Activated T-helper 9 cell treated with anti-CD3 and anti-CD28 coated beads, Interleukin-2, amount 50 U/mL, for 16 hours (primary cell): ENCODE measurements around the gene RGL1.
"Not testable (repeated sequence)": the region's sequence is repeated elsewhere in the genome, so short reads cannot be mapped to it uniquely, and the experiment has no call there.

Experiments
- DNase-seq: peaks from one replicate; pipeline ENCODE4 v3.0.0-alpha.2; 2020; ENCODE audit warnings: low read depth

Gene RGL1

GRCh38 chr1:183804916-183805841 lies at the start of gene RGL1:
Gene RGL1, plus strand, starts transcription at chr1:183805120. Its CDS starts 178 bp downstream, at chr1:183805298.
- no peak for DNase-seq

DNA sequence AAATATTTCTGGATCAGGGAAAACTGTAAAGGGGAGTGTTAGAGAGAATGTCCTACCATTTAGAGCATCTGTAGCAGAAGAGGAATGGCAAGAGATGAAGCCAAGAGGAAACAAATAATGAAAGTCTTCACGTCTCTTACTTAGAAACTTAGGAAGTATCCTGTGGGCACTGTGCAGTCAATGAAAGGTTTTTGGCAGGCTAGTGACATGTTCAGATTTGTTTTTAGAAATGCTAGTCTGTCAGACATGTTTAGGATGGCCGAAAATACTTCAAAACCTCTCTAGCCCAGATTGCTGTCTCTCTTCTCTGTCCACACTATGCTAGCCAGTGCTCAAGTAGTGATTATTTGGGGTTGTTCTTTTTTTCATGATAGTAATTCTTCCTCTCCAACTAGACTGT lies 48.6 kb upstream of the RGL1 start:
- no peak for DNase-seq

GRCh38 chr1:183757061-183757460 lies 47.9 kb upstream of the RGL1 start:
- no peak for DNase-seq

DNA sequence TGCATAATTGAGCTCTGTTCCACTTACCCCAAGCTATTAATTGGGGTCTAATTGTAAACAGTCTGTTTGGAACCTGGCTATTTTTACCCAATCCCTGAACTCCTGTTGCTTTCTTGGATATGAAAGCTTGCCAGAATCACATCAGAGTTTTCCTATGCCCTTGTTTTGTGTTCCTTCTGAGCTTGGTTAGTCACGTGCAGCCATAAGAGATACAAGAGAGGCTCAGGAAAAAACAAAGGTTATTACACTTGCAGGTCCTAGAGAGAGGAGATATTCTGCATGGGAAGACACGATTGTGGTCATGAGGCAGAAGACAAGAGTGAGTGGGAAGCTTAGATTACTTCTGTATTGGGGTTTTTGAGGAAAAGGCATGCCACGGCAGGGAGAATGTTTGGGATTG lies 46.0 kb upstream of the RGL1 start:
- DNase-seq, result no peak

DNA sequence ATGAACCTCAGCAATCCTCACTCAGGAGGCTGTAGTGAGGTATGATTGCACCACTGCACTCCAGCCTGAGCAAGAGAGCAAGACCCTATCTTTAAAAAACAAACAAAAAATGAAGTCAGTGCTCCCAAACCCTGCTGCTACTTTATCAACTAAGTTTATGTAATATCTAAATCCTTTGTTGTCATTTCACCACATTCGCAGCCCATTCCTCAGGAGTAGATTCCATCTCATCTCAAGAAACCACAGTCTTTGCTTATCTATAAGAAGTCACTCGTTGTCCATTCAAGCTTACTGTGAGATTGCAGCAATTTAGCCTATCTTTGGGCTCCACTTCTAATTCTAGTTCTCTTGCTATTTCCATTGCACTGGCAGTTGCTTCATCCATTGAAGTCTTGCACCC lies 44.3 kb upstream of the RGL1 start:
- DNase-seq, result no peak

- no peak for DNase-seq
Observed at GRCh38 chr1:183761871-183762270, 43.0 kb upstream of the RGL1 start.

DNA sequence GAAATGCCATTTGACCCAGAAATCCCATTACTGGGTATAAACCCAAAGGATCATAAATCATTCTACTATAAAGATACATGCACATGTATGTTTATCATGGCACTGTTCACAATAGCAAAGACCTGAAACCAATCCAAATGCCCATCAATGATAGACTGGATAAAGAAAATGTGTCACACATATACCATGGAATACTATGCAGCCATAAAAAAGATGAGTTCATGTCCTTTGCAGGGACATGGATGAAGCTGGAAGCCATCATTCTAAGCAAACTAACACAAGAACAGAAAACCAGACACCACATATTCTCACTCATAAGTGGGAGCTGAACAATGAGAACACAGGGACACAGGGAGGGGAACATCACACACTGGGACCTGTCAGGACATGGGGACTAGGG lies 42.1 kb upstream of the RGL1 start:
- DNase-seq, result not testable (repeated sequence)

DNA sequence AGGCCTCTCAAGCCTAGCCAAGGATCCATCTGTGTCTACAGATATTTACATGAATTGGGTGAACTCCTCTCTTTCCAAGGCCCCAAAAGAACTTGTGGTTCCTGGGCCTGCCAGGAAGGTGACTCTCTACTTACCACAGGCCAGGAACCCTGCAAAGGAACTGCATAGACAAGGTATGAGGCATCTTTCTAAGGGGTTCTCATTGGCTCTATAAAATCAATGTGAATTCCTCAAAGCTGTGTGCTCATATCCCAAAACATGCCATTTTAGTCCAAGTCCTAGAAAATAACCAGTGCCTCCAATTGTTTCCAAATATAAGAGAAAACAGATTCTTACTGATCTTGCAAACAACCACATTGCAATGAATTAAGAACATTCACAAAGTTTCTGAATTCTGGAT lies 39.9 kb upstream of the RGL1 start:
- no peak for DNase-seq

DNA sequence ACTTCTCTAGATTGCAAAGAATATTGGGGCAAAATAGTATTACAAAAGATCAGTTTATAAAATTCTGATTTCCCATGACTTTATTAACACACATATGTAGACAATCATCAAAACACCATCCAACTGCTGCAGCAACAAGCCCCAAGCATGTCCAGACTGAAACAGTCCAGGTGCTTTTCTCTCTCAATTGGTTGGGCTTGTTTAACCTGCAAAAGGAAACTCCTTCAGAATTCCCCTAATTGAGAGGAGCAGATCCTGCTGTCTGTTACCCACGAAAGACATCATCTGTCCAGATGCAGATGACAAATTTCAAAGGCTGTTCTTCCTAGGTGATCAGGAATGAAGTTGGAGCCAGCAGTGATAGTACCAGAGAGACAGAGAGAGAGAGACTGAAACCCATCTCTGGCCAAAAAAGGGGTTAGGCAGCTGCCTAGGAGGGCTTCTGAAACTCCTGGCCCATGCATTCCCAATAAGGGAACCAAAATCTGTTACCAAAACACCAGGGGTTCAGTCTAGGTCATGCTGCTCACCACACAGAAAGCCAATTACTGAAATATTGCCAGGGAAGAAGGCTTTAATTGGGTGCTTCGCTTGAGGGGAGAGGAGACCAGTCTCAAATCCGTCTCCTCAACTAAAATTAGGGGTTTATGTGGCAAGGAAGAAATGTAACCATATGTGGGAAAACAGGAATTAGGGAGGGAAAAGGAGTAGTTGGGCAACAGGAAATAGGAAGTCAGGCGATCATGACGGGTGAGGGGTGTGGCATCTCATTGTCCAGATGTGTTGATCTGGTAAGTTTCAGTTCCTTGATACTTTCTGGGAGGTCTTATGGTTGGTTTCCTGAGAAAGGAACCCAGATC lies 34.7 kb upstream of the RGL1 start:
- DNase-seq, result no peak

GRCh38 chr1:183770816-183771128 lies 34.1 kb upstream of the RGL1 start:
- DNase-seq, result no peak

DNA sequence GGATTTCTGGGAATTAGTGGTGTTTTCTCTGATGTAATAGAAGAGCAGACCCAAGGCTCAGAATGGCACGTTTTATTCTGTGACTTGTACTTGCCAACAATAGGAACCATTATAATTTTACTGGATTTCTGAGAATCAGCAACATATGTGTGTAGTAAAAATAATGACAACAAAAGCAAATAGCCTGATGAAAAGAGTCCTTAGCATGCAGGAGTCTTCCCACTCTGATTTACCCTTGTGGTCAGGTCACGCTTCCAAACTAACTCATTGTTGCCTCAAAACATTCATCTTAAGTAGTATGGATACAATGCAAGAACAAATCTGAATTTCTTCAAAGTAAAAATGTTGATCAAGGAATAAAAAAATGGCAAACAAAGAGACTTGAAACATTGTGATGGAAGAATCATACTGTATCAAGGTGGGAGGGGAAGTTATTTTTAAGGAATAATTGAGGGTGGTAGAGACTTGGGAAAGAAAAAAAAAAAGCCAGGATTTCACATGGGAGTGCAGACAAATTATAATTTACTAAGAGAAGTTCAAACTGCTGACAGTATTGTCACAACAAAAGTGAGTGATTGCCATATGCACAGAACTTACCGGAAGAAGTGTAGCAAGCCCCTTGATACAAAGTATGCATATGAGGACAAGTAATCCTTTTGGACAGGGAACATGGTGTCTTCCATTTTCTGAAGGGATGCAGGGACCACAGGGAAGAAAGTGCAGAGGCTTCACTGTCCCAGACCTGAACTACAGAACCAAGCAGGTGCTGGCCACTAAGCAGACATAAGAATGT lies 31.2 kb upstream of the RGL1 start:
- DNase-seq, result no peak

DNA sequence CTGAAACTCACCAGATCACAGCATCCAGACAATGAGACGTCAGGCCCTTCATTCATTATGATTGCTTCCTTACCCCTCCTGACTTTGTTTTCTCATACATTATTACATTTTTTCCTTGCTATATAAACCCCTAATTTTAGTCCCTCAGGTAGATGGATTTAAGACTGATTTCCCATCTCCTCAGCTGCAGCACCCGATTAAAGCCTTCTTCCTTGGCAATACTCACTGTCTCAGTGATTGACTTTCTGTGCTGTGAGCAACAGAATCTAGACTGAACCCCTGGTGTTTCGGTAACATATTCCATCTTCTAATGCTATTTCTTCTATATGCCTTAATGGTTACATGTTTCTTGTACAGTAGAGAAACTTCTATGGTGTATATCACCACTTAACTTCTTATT lies 30.0 kb upstream of the RGL1 start:
- DNase-seq, result no peak

GRCh38 chr1:183776731-183777130 lies 28.2 kb upstream of the RGL1 start:
- DNase-seq, result no peak

DNA sequence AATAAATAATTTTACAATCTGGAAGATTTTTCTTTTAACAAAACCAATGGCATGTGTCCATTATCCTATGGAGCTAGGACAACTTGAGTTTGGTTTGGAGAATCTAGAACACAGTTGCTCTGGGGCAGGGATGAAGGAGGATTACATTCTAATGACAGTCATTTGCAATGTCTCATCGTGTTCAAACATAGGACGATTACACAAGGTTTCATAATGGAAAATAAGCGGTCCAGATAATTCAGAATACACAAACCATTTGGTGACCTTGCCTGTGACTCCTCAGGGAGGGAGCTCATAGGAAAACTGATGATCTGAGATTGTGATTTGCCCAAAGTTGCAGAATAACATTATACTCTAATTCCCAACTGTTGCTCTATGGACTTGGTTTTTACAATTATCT lies 27.6 kb upstream of the RGL1 start:
- DNase-seq, result no peak

DNA sequence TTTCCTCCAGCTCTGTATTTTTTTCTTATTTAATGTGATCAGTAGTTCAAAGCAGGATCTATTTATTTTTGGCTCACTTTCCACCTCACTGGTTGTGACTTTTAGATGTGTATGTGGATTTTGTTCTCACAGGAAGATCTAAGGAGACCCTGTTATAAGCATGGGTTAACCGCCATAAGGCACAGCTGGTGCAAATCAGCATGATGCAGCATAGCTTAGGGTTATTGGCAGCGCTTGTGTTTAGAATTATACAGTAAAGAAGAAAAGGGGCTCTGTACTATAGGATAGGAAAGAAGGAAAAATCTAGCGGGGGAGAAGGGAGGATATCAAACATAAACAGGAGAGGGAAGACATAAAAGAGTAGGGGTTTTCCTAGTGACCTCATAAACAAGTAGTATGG lies 26.9 kb upstream of the RGL1 start:
- no peak for DNase-seq

GRCh38 chr1:183778568-183779433 lies 26.1 kb upstream of the RGL1 start:
- no peak for DNase-seq

GRCh38 chr1:183780159-183780558 lies 24.8 kb upstream of the RGL1 start:
- DNase-seq, result no peak

DNA sequence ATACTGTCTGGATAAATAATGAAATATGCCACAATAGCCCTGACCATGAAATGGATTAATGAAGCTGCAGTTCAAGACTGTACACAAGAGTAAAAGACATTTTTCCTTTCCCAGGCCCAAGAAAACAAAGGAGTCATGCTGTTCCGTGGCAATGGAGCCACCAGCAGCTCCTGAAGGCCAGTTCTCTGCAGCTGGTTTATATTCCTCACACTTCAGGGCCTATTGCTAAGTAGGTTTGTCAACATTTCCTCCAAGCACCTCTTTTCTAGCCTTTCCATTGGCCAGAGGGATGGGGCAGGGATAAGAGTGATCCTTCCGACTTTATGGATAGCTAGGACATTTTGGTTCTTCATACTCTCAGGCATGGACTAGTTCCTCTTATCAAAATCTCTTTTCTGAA lies 24.2 kb upstream of the RGL1 start:
- DNase-seq, result no peak

DNA sequence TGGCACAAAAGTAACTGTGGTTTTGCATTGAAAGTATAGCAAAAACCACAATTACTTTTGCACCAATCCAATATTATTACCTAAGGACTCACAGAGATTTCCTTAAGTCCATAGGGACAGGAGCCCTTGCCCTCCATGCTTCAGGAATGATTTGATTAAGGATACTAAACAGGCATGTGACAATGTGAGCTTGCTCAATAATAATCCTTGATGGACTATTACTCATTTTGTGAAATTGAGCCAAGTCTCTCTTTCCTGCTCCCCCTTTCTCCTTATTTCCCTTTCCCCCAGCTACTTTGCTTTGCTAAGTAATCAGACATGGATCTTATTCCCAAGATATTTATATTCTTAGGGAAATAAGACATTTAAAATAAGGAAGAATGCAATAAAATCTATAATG lies 21.6 kb upstream of the RGL1 start:
- DNase-seq, result no peak

DNA sequence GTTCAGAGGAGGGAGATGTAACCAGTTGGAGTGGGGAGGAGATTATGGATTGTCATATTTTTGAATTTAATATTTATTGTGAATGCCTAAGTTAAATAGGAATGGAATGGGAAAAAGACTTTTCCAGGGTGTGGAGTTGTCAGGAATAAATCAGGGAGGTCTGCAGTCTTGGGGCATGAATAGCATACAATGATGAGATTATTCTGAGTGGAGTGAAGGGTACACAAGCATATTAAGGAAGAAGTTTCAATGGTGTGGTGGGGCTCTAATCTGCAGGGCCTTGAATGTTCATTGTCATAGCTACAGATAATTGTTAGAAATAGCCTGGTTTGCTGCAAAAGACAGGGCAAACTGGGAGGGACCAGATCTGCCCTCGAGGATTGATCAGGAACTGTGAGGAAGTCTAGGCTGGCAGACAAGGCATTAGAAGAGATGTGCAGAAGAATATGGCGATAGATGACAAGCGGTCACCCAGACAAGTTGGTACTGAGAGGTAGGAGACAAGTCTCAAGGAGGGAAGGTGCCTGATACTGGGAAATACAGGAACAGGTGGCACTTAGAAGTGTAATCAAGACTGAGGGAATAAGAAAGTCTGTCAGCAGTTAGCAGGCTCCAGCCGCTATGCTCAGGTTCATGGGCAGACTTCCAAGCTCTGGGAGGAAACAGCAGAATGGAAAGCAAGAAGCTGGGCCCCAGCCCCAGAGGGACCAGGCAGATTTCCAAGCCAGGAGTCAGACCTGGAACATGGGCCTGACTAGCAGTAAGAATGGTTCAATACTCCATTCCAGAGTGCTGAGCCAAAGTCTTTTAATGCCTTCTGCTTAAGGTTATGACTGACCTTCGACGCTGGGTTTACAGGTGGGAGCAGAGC lies 20.9 kb upstream of the RGL1 start:
- DNase-seq, result no peak

- DNase-seq, result not testable (repeated sequence)
Observed at GRCh38 chr1:183785921-183786320, 19.0 kb upstream of the RGL1 start.
